ENCODE data around the gene VPS16.
A peak's percentile ranks its signal among the peaks of the same experiment; 100 is the strongest.

Gene VPS16

GRCh38 chr20:2836035-2836434 lies 4.5 kb upstream of the VPS16 start:
- DNase-seq, result no peak

- DNase-seq, result no peak
These were observed 3.2 kb upstream of the VPS16 start for GRCh38 chr20:2837221-2837960.

GRCh38 chr20:2838170-2838797 lies 2.3 kb upstream of the VPS16 start:
- DNase-seq, result no peak

GRCh38 chr20:2838847-2839671 lies 1.5 kb upstream of the VPS16 start:
- no peak for DNase-seq

- no peak for DNase-seq
These were observed 810 bp upstream of the VPS16 start for GRCh38 chr20:2839732-2840137.

GRCh38 chr20:2840967-2841531 lies 504 bp downstream of the VPS16 start:
- no peak for DNase-seq

- DNase-seq, result no peak
These were observed 5.1 kb downstream of the VPS16 start for GRCh38 chr20:2845607-2846006.

- no peak for DNase-seq
These were observed 6.2 kb downstream of the VPS16 start for GRCh38 chr20:2846698-2847097.

GRCh38 chr20:2847802-2848201 lies 7.3 kb downstream of the VPS16 start:
- no peak for DNase-seq

- no peak for DNase-seq
These were observed 9.0 kb downstream of the VPS16 start for GRCh38 chr20:2849529-2849928.

- DNase-seq, result no peak
These were observed 10.5 kb downstream of the VPS16 start for GRCh38 chr20:2851086-2851485.

GRCh38 chr20:2858591-2858990 lies 18.0 kb downstream of the VPS16 start:
- no peak for DNase-seq

- no peak for DNase-seq
These were observed 19.0 kb downstream of the VPS16 start for GRCh38 chr20:2859330-2860121.

GRCh38 chr20:2864626-2865025 lies 24.1 kb downstream of the VPS16 start:
- no peak for DNase-seq

- DNase-seq, result no peak
These were observed 24.6 kb downstream of the VPS16 start for GRCh38 chr20:2865101-2865500.

- peak; percentile 29 for DNase-seq
These were observed 25.1 kb downstream of the VPS16 start for GRCh38 chr20:2865630-2866029.

- DNase-seq, result no peak
These were observed 25.7 kb downstream of the VPS16 start for GRCh38 chr20:2866236-2866635.

- DNase-seq, result no peak
These were observed 26.7 kb downstream of the VPS16 start for GRCh38 chr20:2867081-2867864.

- no peak for DNase-seq
These were observed 28.8 kb downstream of the VPS16 start for GRCh38 chr20:2869381-2869780.

- no peak for DNase-seq
These were observed 30.5 kb downstream of the VPS16 start for GRCh38 chr20:2871111-2871465.

- DNase-seq, result no peak
These were observed 31.3 kb downstream of the VPS16 start for GRCh38 chr20:2871661-2872458.

All from CD4-positive, alpha-beta T cell treated with Interleukin-15 for 1 hour (primary cell).